PC-3 (cell line): ENCODE results near the gene PKP1.

Experiments
- EZH2 ChIP-seq: fragments of 300-600 bp; sonication (generic); IDR thresholded peaks from one replicate; pipeline ENCODE4 v1.6.1; 2017; ENCODE audit warnings: antibody characterized with exemption, mild to moderate bottlenecking, low read length; ENCODE audit not compliant: unreplicated experiment
- EZH2phosphoT487 ChIP-seq: fragments of 300-600 bp; sonication (generic); IDR thresholded peaks from 2 replicates; pipeline ENCODE4 v1.6.1; 2018; ENCODE audit warnings: mild to moderate bottlenecking, antibody characterized with exemption, low read length, borderline replicate concordance
- TF ChIP-seq, protein P1 (sequence below): fragments of 300-600 bp; sonication (generic); conservative IDR thresholded peaks from 2 replicates; pipeline ENCODE4 v1.5.1; 2017; ENCODE audit warnings: antibody characterized with exemption, low read depth, mild to moderate bottlenecking, low read length

GRCh38 chr1:201284636-201285035 is 1.3 kb downstream of the PKP1 start:
- TF ChIP-seq, protein P1, sequence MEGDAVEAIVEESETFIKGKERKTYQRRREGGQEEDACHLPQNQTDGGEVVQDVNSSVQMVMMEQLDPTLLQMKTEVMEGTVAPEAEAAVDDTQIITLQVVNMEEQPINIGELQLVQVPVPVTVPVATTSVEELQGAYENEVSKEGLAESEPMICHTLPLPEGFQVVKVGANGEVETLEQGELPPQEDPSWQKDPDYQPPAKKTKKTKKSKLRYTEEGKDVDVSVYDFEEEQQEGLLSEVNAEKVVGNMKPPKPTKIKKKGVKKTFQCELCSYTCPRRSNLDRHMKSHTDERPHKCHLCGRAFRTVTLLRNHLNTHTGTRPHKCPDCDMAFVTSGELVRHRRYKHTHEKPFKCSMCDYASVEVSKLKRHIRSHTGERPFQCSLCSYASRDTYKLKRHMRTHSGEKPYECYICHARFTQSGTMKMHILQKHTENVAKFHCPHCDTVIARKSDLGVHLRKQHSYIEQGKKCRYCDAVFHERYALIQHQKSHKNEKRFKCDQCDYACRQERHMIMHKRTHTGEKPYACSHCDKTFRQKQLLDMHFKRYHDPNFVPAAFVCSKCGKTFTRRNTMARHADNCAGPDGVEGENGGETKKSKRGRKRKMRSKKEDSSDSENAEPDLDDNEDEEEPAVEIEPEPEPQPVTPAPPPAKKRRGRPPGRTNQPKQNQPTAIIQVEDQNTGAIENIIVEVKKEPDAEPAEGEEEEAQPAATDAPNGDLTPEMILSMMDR: no peak
- TF ChIP-seq EZH2 (no peak), EZH2phosphoT487 (no peak)
